ENCODE measurements around the gene MYO15B. TPM values are rescaled to one million over a fixed set of nuclear protein-coding genes. Genes with fewer than 3 reads are reported as not detected.

Gene MYO15B
- total and polyA plus RNA-seq, 2 of the 13 experiments (the other 11 are each of a cell fraction or from before 2014, with no cell fraction given), result 2.8 to 8.1 TPM

GRCh38 chr17:75633486-75634375, 46.1 kb downstream of the MYO15B start (continued):
- 0 out of 2 replicates have a peak, but pooled peaks have one; percentile 39 for TF ChIP-seq ZNF142 (CRISPR knock-in tag; IDR thresholded peaks at IDR 0.05)
- TF ChIP-seq SP2 (CRISPR knock-in tag; IDR thresholded peaks at IDR 0.05), result peak; percentile 30; the same call in 1 of the 2 replicates
- no peak; the same call in 1 of the 2 replicates for TF ChIP-seq ZNF691 (CRISPR knock-in tag; IDR thresholded peaks at IDR 0.05; ENCODE audit: borderline replicate concordance, low read depth)
- no peak for TF ChIP-seq ZNF232 (CRISPR knock-in tag; IDR thresholded peaks at IDR 0.05; ENCODE audit: borderline replicate concordance)
- peak; percentile 18; the same call in 1 of the 2 replicates for TF ChIP-seq MED1 (CRISPR knock-in tag; IDR thresholded peaks at IDR 0.05)
- no peak for TF ChIP-seq HDAC6 (IDR thresholded peaks at IDR 0.05; ENCODE audit: low read depth, low read length)
- TF ChIP-seq RAD21 (CRISPR knock-in tag; IDR thresholded peaks at IDR 0.05), result peak; percentile 21; the same call in 1 of the 2 replicates
- 0 out of 2 replicates have a peak, but pooled peaks have one; percentile 71 for TF ChIP-seq FUBP1 (CRISPR knock-in tag; IDR thresholded peaks at IDR 0.05; ENCODE audit: borderline replicate concordance)
- TF ChIP-seq ZNF839 (CRISPR knock-in tag; IDR thresholded peaks at IDR 0.05; ENCODE audit: borderline replicate concordance), result peak; percentile 35; the same call in 1 of the 2 replicates
- no peak for TF ChIP-seq GABPA (IDR thresholded peaks at IDR 0.05; ENCODE audit: low read depth, low read length)
- TF ChIP-seq GABPA (CRISPR knock-in tag; IDR thresholded peaks at IDR 0.05; ENCODE audit: low read depth), result no peak
- no peak for TF ChIP-seq AFF4 (CRISPR knock-in tag; IDR thresholded peaks at IDR 0.05)
- 0 out of 2 replicates have a peak, but pooled peaks have one; percentile 31 for TF ChIP-seq TARDBP (CRISPR knock-in tag; IDR thresholded peaks at IDR 0.05)
- peak; percentile 4; the same call in 1 of the 2 replicates for TF ChIP-seq RXRA (CRISPR knock-in tag; IDR thresholded peaks at IDR 0.05)
- TF ChIP-seq PCBP1 (IDR thresholded peaks at IDR 0.05; ENCODE audit: borderline replicate concordance, low read depth, low read length), result 0 out of 2 replicates have a peak, but pooled peaks have one; percentile 39

All from HepG2 (cell line).